OCI-LY1 (cell line): ENCODE measurements around the gene CAMTA1.

Experiments used
- H2AFZ ChIP-seq: fragments of 200-600 bp; sonication (generic), shearing (Covaris generic); 2 replicates; pipeline ENCODE4 v1.6.0; 2014; ENCODE audit warnings: antibody characterized with exemption, mild to moderate bottlenecking, low read length
- H3F3A ChIP-seq: fragments of 200-600 bp; sonication (generic), shearing (Covaris generic); 2 replicates; pipeline ENCODE4 v1.6.0; 2014; ENCODE audit warnings: mild to moderate bottlenecking, antibody characterized with exemption, low read length, moderate library complexity; ENCODE audit not compliant: insufficient read depth
- H3K27ac ChIP-seq: fragments of 200-600 bp; sonication (generic); 2 replicates; pipeline ENCODE4 v1.5.1; 2014; ENCODE audit warnings: low read length, mixed run types, mild to moderate bottlenecking, low read depth; ENCODE audit not compliant: poor library complexity, severe bottlenecking
- H3K27me3 ChIP-seq: fragments of 200-600 bp; sonication (generic); 2 replicates; pipeline ENCODE4 v1.6.0; 2014; ENCODE audit warnings: antibody characterized with exemption, mild to moderate bottlenecking, low read length, moderate library complexity; ENCODE audit not compliant: insufficient read depth
- H3K36me3 ChIP-seq: fragments of 200-600 bp; sonication (generic); 2 replicates; pipeline ENCODE4 v1.6.1; 2014; ENCODE audit warnings: mild to moderate bottlenecking, antibody characterized with exemption, low read length, moderate library complexity, mixed read lengths; ENCODE audit not compliant: insufficient read depth
- H3K4me1 ChIP-seq: fragments of 200-600 bp; sonication (generic); 2 replicates; pipeline ENCODE4 v1.5.1; 2014; ENCODE audit warnings: mild to moderate bottlenecking, low read length, moderate library complexity; ENCODE audit not compliant: insufficient read depth, severe bottlenecking
- H3K4me2 ChIP-seq: fragments of 200-600 bp; sonication (generic), shearing (Covaris generic); 2 replicates; pipeline ENCODE4 v1.6.1; 2014; ENCODE audit warnings: low read length
- H3K4me3 ChIP-seq: fragments of 200-600 bp; sonication (generic); 2 replicates; pipeline ENCODE4 v1.5.1; 2014; ENCODE audit warnings: low read length, low read depth, mild to moderate bottlenecking, mixed read lengths; ENCODE audit not compliant: poor library complexity, severe bottlenecking
- H3K79me2 ChIP-seq: fragments of 200-600 bp; shearing (Covaris generic); 2 replicates; pipeline ENCODE4 v1.6.1; 2016; ENCODE audit warnings: mixed run types, low read length, mixed read lengths; ENCODE audit not compliant: insufficient read depth
- H3K9ac ChIP-seq: fragments of 200-600 bp; sonication (generic), shearing (Covaris generic); 2 replicates; pipeline ENCODE4 v1.6.1; 2014; ENCODE audit warnings: mild to moderate bottlenecking, low read length, mixed read lengths
- H3K9me2 ChIP-seq: fragments of 200-600 bp; sonication (generic), shearing (Covaris generic); 2 replicates; pipeline ENCODE4 v1.6.1; 2014; ENCODE audit warnings: low read depth, mild to moderate bottlenecking, low read length, mixed read lengths
- H3K9me3 ChIP-seq: fragments of 200-600 bp; shearing (Covaris generic); 2 replicates; pipeline ENCODE4 v1.6.1; 2014; ENCODE audit warnings: low read length, mixed read lengths
- H4K20me1 ChIP-seq: fragments of 200-600 bp; sonication (generic), shearing (Covaris generic); 2 replicates; pipeline ENCODE4 v1.6.0; 2016; ENCODE audit warnings: mild to moderate bottlenecking, low read length; ENCODE audit not compliant: insufficient read depth
- EZH2 ChIP-seq: fragments of 200-600 bp; sonication (generic), shearing (Covaris generic); IDR thresholded peaks from 2 replicates; pipeline ENCODE4 v1.8.0; 2017; ENCODE audit warnings: borderline replicate concordance, mixed run types, mild to moderate bottlenecking, antibody characterized with exemption, low read length, moderate library complexity, mixed read lengths
- TF ChIP-seq, protein P1 (sequence below): fragments of 200-600 bp; sonication (generic), shearing (Covaris generic); IDR thresholded peaks from 2 replicates; pipeline ENCODE4 v1.5.1; 2017; ENCODE audit warnings: mild to moderate bottlenecking, antibody characterized with exemption, low read length, moderate library complexity, mixed read lengths

Gene CAMTA1

GRCh38 chr1:7727809-7728471, 942.7 kb downstream of the CAMTA1 start:
- H3K4me3 ChIP-seq: no peak overlapping the region
- no peaks in the 10 kb centered on the region for H3F3A ChIP-seq
- H3K9me2 ChIP-seq: no peaks in the 10 kb centered on the region
- no peaks in the 10 kb centered on the region for H3K9me3 ChIP-seq
- no peaks in the 10 kb centered on the region for H4K20me1 ChIP-seq
- no peak for TF ChIP-seq EZH2
- TF ChIP-seq, protein P1, sequence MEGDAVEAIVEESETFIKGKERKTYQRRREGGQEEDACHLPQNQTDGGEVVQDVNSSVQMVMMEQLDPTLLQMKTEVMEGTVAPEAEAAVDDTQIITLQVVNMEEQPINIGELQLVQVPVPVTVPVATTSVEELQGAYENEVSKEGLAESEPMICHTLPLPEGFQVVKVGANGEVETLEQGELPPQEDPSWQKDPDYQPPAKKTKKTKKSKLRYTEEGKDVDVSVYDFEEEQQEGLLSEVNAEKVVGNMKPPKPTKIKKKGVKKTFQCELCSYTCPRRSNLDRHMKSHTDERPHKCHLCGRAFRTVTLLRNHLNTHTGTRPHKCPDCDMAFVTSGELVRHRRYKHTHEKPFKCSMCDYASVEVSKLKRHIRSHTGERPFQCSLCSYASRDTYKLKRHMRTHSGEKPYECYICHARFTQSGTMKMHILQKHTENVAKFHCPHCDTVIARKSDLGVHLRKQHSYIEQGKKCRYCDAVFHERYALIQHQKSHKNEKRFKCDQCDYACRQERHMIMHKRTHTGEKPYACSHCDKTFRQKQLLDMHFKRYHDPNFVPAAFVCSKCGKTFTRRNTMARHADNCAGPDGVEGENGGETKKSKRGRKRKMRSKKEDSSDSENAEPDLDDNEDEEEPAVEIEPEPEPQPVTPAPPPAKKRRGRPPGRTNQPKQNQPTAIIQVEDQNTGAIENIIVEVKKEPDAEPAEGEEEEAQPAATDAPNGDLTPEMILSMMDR: no peak
- no peak overlapping the region for H3K9ac ChIP-seq
- H3K79me2 ChIP-seq: no peaks in the 10 kb centered on the region
- no peaks in the 10 kb centered on the region for H3K36me3 ChIP-seq
- no peak overlapping the region for H3K27ac ChIP-seq
- H3K4me2 ChIP-seq: no peak overlapping the region
- no peaks in the 10 kb centered on the region for H3K27me3 ChIP-seq
- H3K4me1 ChIP-seq: no peaks in the 10 kb centered on the region
- H2AFZ ChIP-seq: no peak overlapping the region

- no peak overlapping the region for H3K4me3 ChIP-seq
- TF ChIP-seq EZH2: no peak
- TF ChIP-seq, protein P1: no peak
- no peaks in the 10 kb centered on the region for H3K79me2 ChIP-seq
- no peaks in the 10 kb centered on the region for H3K9me2 ChIP-seq
- no peak overlapping the region for H3K9ac ChIP-seq
- no peak overlapping the region for H3K4me2 ChIP-seq
- H3F3A ChIP-seq: no peaks in the 10 kb centered on the region
- H3K27ac ChIP-seq: no peak overlapping the region
- H3K36me3 ChIP-seq: no peaks in the 10 kb centered on the region
- no peaks in the 10 kb centered on the region for H3K9me3 ChIP-seq
- H3K4me1 ChIP-seq: no peaks in the 10 kb centered on the region
- no peaks in the 10 kb centered on the region for H4K20me1 ChIP-seq
- H3K27me3 ChIP-seq: no peaks in the 10 kb centered on the region
- no peak overlapping the region for H2AFZ ChIP-seq
These were observed 944.5 kb downstream of the CAMTA1 start for GRCh38 chr1:7729761-7730160.

DNA sequence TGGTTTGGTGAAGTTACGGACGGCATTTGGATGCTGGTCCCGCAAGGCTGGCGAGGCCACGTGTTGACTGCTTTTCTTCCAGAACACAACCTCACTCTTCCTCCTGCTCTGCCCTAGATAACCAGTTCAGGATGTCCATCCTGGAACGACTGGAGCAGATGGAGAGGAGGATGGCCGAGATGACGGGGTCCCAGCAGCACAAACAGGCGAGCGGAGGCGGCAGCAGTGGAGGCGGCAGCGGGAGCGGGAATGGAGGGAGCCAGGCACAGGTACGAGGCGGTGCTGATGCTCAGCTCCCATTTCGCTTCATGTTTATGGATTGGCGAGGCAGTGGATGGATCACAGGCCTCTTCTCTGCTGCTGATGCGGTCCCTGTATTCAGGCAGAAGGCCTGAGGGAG, 947.1 kb downstream of the CAMTA1 start:
- H3F3A ChIP-seq: no peaks in the 10 kb centered on the region
- no peaks in the 10 kb centered on the region for H3K79me2 ChIP-seq
- no peak overlapping the region for H3K9ac ChIP-seq
- no peaks in the 10 kb centered on the region for H3K9me2 ChIP-seq
- TF ChIP-seq, protein P1: no peak
- TF ChIP-seq EZH2: no peak
- H3K4me1 ChIP-seq: no peaks in the 10 kb centered on the region
- H3K4me2 ChIP-seq: no peak overlapping the region
- H3K27me3 ChIP-seq: 0 out of 2 replicates have a peak, but pooled peaks cover under 1% of the 10 kb centered on the region
- no peak overlapping the region for H2AFZ ChIP-seq
- no peak overlapping the region for H3K4me3 ChIP-seq
- H3K9me3 ChIP-seq: no peaks in the 10 kb centered on the region
- no peaks in the 10 kb centered on the region for H4K20me1 ChIP-seq
- no peak overlapping the region for H3K27ac ChIP-seq
- H3K36me3 ChIP-seq: no peaks in the 10 kb centered on the region
